Measurements from ENCODE around the gene STARD8.
"Not testable (repeated sequence)": the region's sequence is repeated elsewhere in the genome, so short reads cannot be mapped to it uniquely, and the experiment has no call there.

Gene STARD8

GRCh38 chrX:68647156-68647957 is at the start of gene STARD8:
STARD8 (plus strand) TSS chrX:68647666; CDS start chrX:68647883, 217 bp downstream.
- Mint-ChIP-seq H3K27me3 (peaks cover 8% of the 10 kb centered on the region), H3K27ac (no peak within 1 kb of the TSS), H3K9me3 (no peaks in the 10 kb centered on the region), H3K4me3 (no peak within 1 kb of the TSS), H3K4me1 (no peaks in the 10 kb centered on the region)
- ATAC-seq (no peak), DNase-seq (no peak)

GRCh38 chrX:68598841-68599240 is 48.6 kb upstream of the STARD8 start:
- Mint-ChIP-seq H3K27ac (no peak overlapping the region), H3K9me3 (peaks cover 23 to 32% of the 10 kb centered on the region in 2 donors), H3K4me1 (no peaks in the 10 kb centered on the region), H3K27me3 (no peaks in the 10 kb centered on the region), H3K4me3 (no peak overlapping the region)
- ATAC-seq (no peak), DNase-seq (no peak)

GRCh38 chrX:68599256-68600152 is 48.0 kb upstream of the STARD8 start:
- Mint-ChIP-seq H3K27me3 (no peaks in the 10 kb centered on the region), H3K27ac (no peak overlapping the region), H3K4me3 (no peak overlapping the region), H3K4me1 (no peaks in the 10 kb centered on the region), H3K9me3 (peaks cover 16 to 29% of the 10 kb centered on the region in 2 donors)
- ATAC-seq: no peak
- DNase-seq: no peak

GRCh38 chrX:68604216-68604615 is 43.2 kb upstream of the STARD8 start:
- peaks cover 7 to 10% of the 10 kb centered on the region in 2 donors for H3K9me3 Mint-ChIP-seq
- not testable (repeated sequence) for H3K4me3 Mint-ChIP-seq, H3K4me1 Mint-ChIP-seq, H3K27ac Mint-ChIP-seq, DNase-seq, ATAC-seq, H3K27me3 Mint-ChIP-seq

GRCh38 chrX:68614733-68615132 is 32.7 kb upstream of the STARD8 start:
- not testable (repeated sequence) for H3K27me3 Mint-ChIP-seq, H3K4me1 Mint-ChIP-seq, DNase-seq, H3K4me3 Mint-ChIP-seq, ATAC-seq, H3K9me3 Mint-ChIP-seq, H3K27ac Mint-ChIP-seq

GRCh38 chrX:68627986-68628385 is 19.5 kb upstream of the STARD8 start:
- Mint-ChIP-seq H3K4me1 (no peaks in the 10 kb centered on the region), H3K27me3 (peaks cover 7% of the 10 kb centered on the region), H3K27ac (no peak overlapping the region), H3K9me3 (peaks cover 0 to 4% of the 10 kb centered on the region in 2 donors), H3K4me3 (no peak overlapping the region)
- DNase-seq: no peak
- ATAC-seq: no peak

GRCh38 chrX:68629936-68630335 is 17.5 kb upstream of the STARD8 start:
- not testable (repeated sequence) for DNase-seq, H3K4me3 Mint-ChIP-seq, ATAC-seq, H3K4me1 Mint-ChIP-seq, H3K27ac Mint-ChIP-seq, H3K27me3 Mint-ChIP-seq, H3K9me3 Mint-ChIP-seq

GRCh38 chrX:68631336-68631735 is 16.1 kb upstream of the STARD8 start:
- no peak overlapping the region for H3K27ac Mint-ChIP-seq
- H3K9me3 Mint-ChIP-seq: no peaks in the 10 kb centered on the region
- peaks cover 7% of the 10 kb centered on the region for H3K27me3 Mint-ChIP-seq
- DNase-seq (no peak), ATAC-seq (no peak)
- H3K4me3 Mint-ChIP-seq: no peak overlapping the region
- no peaks in the 10 kb centered on the region for H3K4me1 Mint-ChIP-seq

- Mint-ChIP-seq H3K9me3 (no peaks in the 10 kb centered on the region), H3K27me3 (peaks cover 7% of the 10 kb centered on the region), H3K27ac (no peak overlapping the region), H3K4me1 (no peaks in the 10 kb centered on the region), H3K4me3 (no peak overlapping the region)
- no peak for ATAC-seq
- no peak for DNase-seq
These were observed 15.0 kb upstream of the STARD8 start for GRCh38 chrX:68632491-68632890.

- DNase-seq (no peak), ATAC-seq (no peak)
- Mint-ChIP-seq H3K27ac (no peak overlapping the region), H3K4me1 (no peaks in the 10 kb centered on the region), H3K27me3 (peaks cover 7% of the 10 kb centered on the region), H3K9me3 (no peaks in the 10 kb centered on the region), H3K4me3 (no peak overlapping the region)
These were observed 13.5 kb upstream of the STARD8 start for GRCh38 chrX:68633981-68634380.

- H3K9me3 Mint-ChIP-seq: no peaks in the 10 kb centered on the region
These were observed 12.7 kb upstream of the STARD8 start for GRCh38 chrX:68634649-68635227.

GRCh38 chrX:68640661-68641060 is 6.8 kb upstream of the STARD8 start:
- Mint-ChIP-seq H3K4me1 (no peaks in the 10 kb centered on the region), H3K27me3 (no peaks in the 10 kb centered on the region), H3K27ac (no peak overlapping the region), H3K9me3 (no peaks in the 10 kb centered on the region), H3K4me3 (no peak overlapping the region)
- DNase-seq: no peak
- no peak for ATAC-seq

More at GRCh38 chrX:68634649-68635227, 12.7 kb upstream of the STARD8 start:
- Mint-ChIP-seq H3K27me3 (peaks cover 7% of the 10 kb centered on the region), H3K4me1 (no peaks in the 10 kb centered on the region), H3K27ac (no peak overlapping the region), H3K4me3 (no peak overlapping the region)
- ATAC-seq (no peak), DNase-seq (no peak)

- ATAC-seq: no peak
- Mint-ChIP-seq H3K4me3 (no peak overlapping the region), H3K9me3 (no peaks in the 10 kb centered on the region), H3K4me1 (no peaks in the 10 kb centered on the region), H3K27ac (no peak overlapping the region), H3K27me3 (peaks cover 8% of the 10 kb centered on the region)
- DNase-seq: no peak
These were observed 2.6 kb upstream of the STARD8 start for GRCh38 chrX:68644861-68645260.

- ATAC-seq (no peak), DNase-seq (no peak)
- Mint-ChIP-seq H3K4me3 (no peak overlapping the region), H3K4me1 (no peaks in the 10 kb centered on the region), H3K27ac (no peak overlapping the region), H3K27me3 (peaks cover 8% of the 10 kb centered on the region), H3K9me3 (no peaks in the 10 kb centered on the region)
These were observed 1.0 kb upstream of the STARD8 start for GRCh38 chrX:68646421-68646820.

- ATAC-seq: no peak
- H3K27me3 Mint-ChIP-seq: peaks cover 8% of the 10 kb centered on the region
- no peaks in the 10 kb centered on the region for H3K9me3 Mint-ChIP-seq
- H3K27ac Mint-ChIP-seq: no peak overlapping the region
- no peaks in the 10 kb centered on the region for H3K4me1 Mint-ChIP-seq
- no peak overlapping the region for H3K4me3 Mint-ChIP-seq
- no peak for DNase-seq
These were observed 1.5 kb downstream of the STARD8 start for GRCh38 chrX:68648960-68649359.

GRCh38 chrX:68650491-68650890 is 3.0 kb downstream of the STARD8 start:
- no peak overlapping the region for H3K4me3 Mint-ChIP-seq
- DNase-seq (no peak), ATAC-seq (no peak)
- no peaks in the 10 kb centered on the region for H3K9me3 Mint-ChIP-seq
- no peak overlapping the region for H3K27ac Mint-ChIP-seq
- H3K4me1 Mint-ChIP-seq: no peaks in the 10 kb centered on the region
- peaks cover 8% of the 10 kb centered on the region for H3K27me3 Mint-ChIP-seq

All from stimulated activated naive CD8-positive, alpha-beta T cell treated with anti-CD3 and anti-CD28 coated beads, Interleukin-15, amount 100 ng/mL, for 72 hours (primary cell).